ENCODE results near the gene STAG2. TPM values are rescaled to one million over a fixed set of nuclear protein-coding genes. Genes with fewer than 3 reads are reported as not detected.

Gene STAG2
- total and polyA plus RNA-seq, 2 donors (not counting 1 experiment from before 2014, with no cell fraction given), result 56.6 to 96.4 TPM

DNA sequence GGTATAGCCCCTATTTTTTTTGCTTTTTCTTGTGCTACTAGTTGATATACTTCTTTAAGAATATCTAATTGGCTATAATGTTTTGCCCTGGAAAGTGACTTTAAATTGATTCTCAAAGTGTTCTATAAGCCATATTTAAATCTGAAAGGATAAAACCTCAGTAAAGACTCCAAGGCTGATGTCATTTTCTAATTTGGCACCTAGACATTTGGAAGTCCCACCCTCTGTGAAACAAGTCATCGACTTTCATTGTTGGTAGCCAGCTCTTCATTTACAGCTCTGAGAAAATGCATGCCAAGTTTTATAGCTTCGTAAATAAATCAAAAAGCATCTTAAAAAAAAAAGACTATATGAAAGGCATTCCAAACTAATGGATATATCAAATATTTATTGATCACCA lies 18.0 kb upstream of the STAG2 start:
- H3K27me3 ChIP-seq (ENCODE audit: control insufficient read depth, insufficient read depth, low read length), result no peaks in the 10 kb centered on the region

GRCh38 chrX:123949846-123950245 lies 11.7 kb upstream of the STAG2 start:
- no peaks in the 10 kb centered on the region for H3K36me3 ChIP-seq (ENCODE audit: control insufficient read depth, insufficient read depth, low read length)
- no peak overlapping the region for H3K9ac ChIP-seq (ENCODE audit: insufficient read depth, low read length)
- no peaks in the 10 kb centered on the region for H3K9me3 ChIP-seq (ENCODE audit: control insufficient read depth, insufficient read depth, low read depth, low read length)
- no peak overlapping the region for H3K4me2 ChIP-seq (ENCODE audit: extremely low read depth, insufficient read depth, low read length)
- no peaks in the 10 kb centered on the region for H3K4me1 ChIP-seq (ENCODE audit: control insufficient read depth, extremely low read depth, insufficient read depth, low read length)
- no peaks in the 10 kb centered on the region for H3K27me3 ChIP-seq (ENCODE audit: control insufficient read depth, insufficient read depth, low read length)
- no peak overlapping the region for H3K4me3 ChIP-seq (replicated peaks in 1 of 4; ENCODE audit: control extremely low read depth in 1 of 4, insufficient read depth in 1 of 4, low read depth in 3 of 4, low read length in 4 of 4)
- H3K27ac ChIP-seq (ENCODE audit: insufficient read depth, low read length), result no peak overlapping the region
- DNase-seq (ENCODE audit: low read depth in 2 of 2), result no peak
- H2AFZ ChIP-seq (ENCODE audit: low read length), result no peak overlapping the region
- H3K79me2 ChIP-seq (ENCODE audit: control insufficient read depth, insufficient read depth, low read length), result no peaks in the 10 kb centered on the region
- no peak for TF ChIP-seq CTCF (conservative IDR thresholded peaks at IDR 0.05 in 1 of 2, IDR thresholded peaks at IDR 0.05 in 1 of 2; ENCODE audit: low read depth in 1 of 2, low read length in 2 of 2)
- TF ChIP-seq EZH2 (IDR thresholded peaks at IDR 0.05; ENCODE audit: low read length, missing control alignments), result no peak
- H4K20me1 ChIP-seq (ENCODE audit: control insufficient read depth, extremely low read depth, insufficient read depth, low read length), result no peaks in the 10 kb centered on the region

More for the DNA sequence above, 18.0 kb upstream of the STAG2 start:
- Histone ChIP-seq H3K27ac (ENCODE audit: insufficient read depth, low read length) (no peak overlapping the region), H3K4me3 (replicated peaks in 1 of 4; ENCODE audit: control extremely low read depth in 1 of 4, insufficient read depth in 1 of 4, low read depth in 3 of 4, low read length in 4 of 4) (no peak overlapping the region), H3K36me3 (ENCODE audit: control insufficient read depth, insufficient read depth, low read length) (no peaks in the 10 kb centered on the region), H2AFZ (ENCODE audit: low read length) (no peak overlapping the region), H3K4me1 (ENCODE audit: control insufficient read depth, extremely low read depth, insufficient read depth, low read length) (no peaks in the 10 kb centered on the region), H3K79me2 (ENCODE audit: control insufficient read depth, insufficient read depth, low read length) (no peaks in the 10 kb centered on the region), H3K4me2 (ENCODE audit: extremely low read depth, insufficient read depth, low read length) (no peak overlapping the region), H3K9ac (ENCODE audit: insufficient read depth, low read length) (no peak overlapping the region), H4K20me1 (ENCODE audit: control insufficient read depth, extremely low read depth, insufficient read depth, low read length) (no peaks in the 10 kb centered on the region), H3K9me3 (ENCODE audit: control insufficient read depth, insufficient read depth, low read depth, low read length) (no peaks in the 10 kb centered on the region)
- no peak for TF ChIP-seq CTCF (conservative IDR thresholded peaks at IDR 0.05 in 1 of 2, IDR thresholded peaks at IDR 0.05 in 1 of 2; ENCODE audit: low read depth in 1 of 2, low read length in 2 of 2)
- TF ChIP-seq EZH2 (IDR thresholded peaks at IDR 0.05; ENCODE audit: low read length, missing control alignments), result no peak
- DNase-seq (ENCODE audit: low read depth in 2 of 2), result no peak

DNA sequence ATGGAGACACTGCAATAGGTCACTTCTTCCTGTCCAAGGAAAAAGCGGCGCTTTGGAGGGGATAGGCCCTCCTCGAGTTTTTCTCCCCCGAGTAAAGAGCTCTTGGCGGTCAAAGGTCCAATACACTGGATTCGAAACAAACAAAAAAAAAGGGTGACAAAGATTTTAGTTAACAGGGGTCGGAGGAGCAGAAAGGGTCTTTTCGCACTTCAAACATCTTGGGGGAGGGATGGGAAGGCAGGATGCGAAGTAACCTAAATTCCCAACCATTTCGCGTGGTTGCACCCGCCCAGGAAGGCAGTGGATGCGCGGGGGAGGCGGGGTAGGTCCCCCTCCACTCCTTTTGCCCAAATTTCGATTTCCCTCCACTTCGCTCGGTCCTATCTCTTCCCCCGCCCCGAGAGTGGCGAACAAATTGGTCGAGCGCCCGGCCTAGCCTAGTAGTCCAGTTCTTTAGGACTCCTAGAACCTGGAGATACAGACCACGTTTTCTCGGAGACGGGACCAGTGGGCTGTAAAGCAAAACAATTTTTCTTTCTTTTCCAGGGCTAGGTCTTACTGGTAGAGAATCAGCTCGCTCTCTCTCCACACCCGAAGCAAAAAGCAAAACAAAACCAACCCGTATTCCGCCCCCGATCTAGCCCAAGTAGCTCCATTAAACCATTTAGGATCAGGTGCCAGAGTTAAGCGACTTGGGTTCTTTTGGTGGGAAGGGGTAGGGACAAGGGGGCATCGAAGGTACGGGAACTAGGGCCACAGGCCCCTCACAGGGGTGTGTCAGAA lies 2.0 kb upstream of the STAG2 start:
- Histone ChIP-seq H3K4me1 (ENCODE audit: control insufficient read depth, extremely low read depth, insufficient read depth, low read length) (no peaks in the 10 kb centered on the region), H3K9ac (ENCODE audit: insufficient read depth, low read length) (peak overlapping the region; percentile 75), H3K36me3 (ENCODE audit: control insufficient read depth, insufficient read depth, low read length) (no peaks in the 10 kb centered on the region), H3K9me3 (ENCODE audit: control insufficient read depth, insufficient read depth, low read depth, low read length) (no peaks in the 10 kb centered on the region), H3K27ac (ENCODE audit: insufficient read depth, low read length) (peak overlapping the region; percentile 90), H4K20me1 (ENCODE audit: control insufficient read depth, extremely low read depth, insufficient read depth, low read length) (no peaks in the 10 kb centered on the region), H3K4me2 (ENCODE audit: extremely low read depth, insufficient read depth, low read length) (peak overlapping the region; percentile 88), H3K79me2 (ENCODE audit: control insufficient read depth, insufficient read depth, low read length) (peaks cover 20% of the 10 kb centered on the region), H2AFZ (ENCODE audit: low read length) (peak overlapping the region; percentile 55), H3K4me3 (replicated peaks in 1 of 4; ENCODE audit: control extremely low read depth in 1 of 4, insufficient read depth in 1 of 4, low read depth in 3 of 4, low read length in 4 of 4) (peak overlapping the region; percentile 51 to 71 (median 61)), H3K27me3 (ENCODE audit: control insufficient read depth, insufficient read depth, low read length) (no peaks in the 10 kb centered on the region)
- peak; percentile 36 to 43 for DNase-seq (ENCODE audit: low read depth in 2 of 2)
- TF ChIP-seq EZH2 (IDR thresholded peaks at IDR 0.05; ENCODE audit: low read length, missing control alignments), result no peak
- TF ChIP-seq CTCF (conservative IDR thresholded peaks at IDR 0.05 in 1 of 2, IDR thresholded peaks at IDR 0.05 in 1 of 2; ENCODE audit: low read depth in 1 of 2, low read length in 2 of 2), result no peak

All from fibroblast of lung (primary cell).